GM21526 (cell line): ENCODE data around the gene EEF1A1.
A peak's percentile ranks its signal among the peaks of the same experiment; 100 is the strongest.
"Not testable (repeated sequence)": the region's sequence is repeated elsewhere in the genome, so short reads cannot be mapped to it uniquely, and the experiment has no call there.

Experiments
- ATAC-seq: cut with Tn5 transposase; IDR thresholded peaks from one replicate; pipeline ENCODE4 v1.9.1; 2021; ENCODE audit warnings: moderate library complexity; ENCODE audit not compliant: unreplicated experiment, low FRiP score

Gene EEF1A1

DNA sequence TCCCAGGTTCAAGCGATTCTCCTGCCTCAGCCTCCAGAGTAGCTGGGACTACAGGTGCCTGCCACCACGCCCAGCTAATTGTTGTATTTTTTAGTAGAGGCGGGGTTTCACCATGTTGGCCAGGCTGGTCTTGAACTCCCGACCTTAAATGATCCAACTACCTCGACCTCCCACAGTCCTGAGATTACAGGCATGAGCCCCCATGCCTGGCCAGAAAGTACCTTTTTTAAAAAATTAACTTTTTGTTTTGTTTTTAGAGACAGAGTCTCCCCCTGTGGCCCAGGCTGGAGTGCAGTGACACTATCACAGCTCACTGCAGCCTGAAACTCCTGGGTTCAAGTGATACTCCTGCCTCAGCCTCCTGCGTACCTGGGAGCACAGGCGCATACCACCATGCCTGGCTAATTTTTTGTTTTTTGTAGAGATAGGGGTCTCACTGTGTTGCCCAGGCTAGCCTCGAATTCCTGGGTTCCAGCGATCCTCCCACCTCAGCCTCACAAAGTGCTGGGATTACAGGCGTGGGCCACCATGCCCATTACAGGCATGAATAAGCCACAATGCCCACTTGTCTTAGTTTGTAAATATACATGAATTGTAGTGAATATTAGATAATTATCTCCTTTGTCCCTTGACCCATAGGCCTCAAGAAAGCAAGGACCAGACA lies 17.4 kb upstream of the EEF1A1 start:
- no peak for ATAC-seq

DNA sequence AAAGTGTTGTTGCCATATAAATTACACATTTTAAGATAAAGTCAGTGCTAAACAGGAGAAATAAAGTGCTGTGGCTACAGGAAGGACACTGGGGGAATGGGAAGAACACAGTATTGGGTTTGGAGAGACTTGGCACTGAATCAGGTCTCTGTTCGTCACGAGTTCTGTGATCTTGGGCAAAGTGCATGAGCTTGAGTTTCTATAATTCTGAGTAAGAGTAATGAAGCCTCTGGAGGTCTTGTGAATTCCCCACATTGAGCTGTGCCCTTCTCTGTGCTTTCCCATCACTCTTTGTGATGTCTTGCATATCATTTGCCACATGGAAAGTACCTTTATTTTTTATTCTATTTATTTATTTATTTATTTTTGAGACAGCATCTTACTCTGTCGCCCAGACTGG lies 16.8 kb upstream of the EEF1A1 start:
- no peak for ATAC-seq

- ATAC-seq: no peak
Measured at GRCh38 chr6:73534628-73535027, 13.8 kb upstream of the EEF1A1 start.

GRCh38 chr6:73532293-73532692 lies 11.5 kb upstream of the EEF1A1 start:
- no peak for ATAC-seq

DNA sequence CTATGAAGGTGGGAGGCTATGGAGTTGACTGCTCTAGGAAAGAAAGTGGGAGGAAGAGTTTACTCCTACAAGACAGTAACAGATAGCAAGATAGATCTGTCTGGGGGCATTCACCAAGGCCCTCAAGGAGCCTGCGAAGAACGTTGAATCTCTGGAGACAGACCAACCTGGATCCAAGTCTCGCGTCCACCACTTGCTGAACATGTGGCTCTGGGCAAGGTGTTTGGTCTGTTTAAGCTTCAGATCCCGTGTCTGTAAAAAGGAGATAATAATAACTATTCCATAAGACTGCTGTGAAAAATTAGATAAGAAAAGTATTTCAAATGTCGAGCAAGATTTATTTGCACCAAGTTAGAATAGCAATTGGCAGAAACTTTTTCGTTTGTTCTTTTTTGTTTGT lies 8.1 kb upstream of the EEF1A1 start:
- ATAC-seq: no peak

DNA sequence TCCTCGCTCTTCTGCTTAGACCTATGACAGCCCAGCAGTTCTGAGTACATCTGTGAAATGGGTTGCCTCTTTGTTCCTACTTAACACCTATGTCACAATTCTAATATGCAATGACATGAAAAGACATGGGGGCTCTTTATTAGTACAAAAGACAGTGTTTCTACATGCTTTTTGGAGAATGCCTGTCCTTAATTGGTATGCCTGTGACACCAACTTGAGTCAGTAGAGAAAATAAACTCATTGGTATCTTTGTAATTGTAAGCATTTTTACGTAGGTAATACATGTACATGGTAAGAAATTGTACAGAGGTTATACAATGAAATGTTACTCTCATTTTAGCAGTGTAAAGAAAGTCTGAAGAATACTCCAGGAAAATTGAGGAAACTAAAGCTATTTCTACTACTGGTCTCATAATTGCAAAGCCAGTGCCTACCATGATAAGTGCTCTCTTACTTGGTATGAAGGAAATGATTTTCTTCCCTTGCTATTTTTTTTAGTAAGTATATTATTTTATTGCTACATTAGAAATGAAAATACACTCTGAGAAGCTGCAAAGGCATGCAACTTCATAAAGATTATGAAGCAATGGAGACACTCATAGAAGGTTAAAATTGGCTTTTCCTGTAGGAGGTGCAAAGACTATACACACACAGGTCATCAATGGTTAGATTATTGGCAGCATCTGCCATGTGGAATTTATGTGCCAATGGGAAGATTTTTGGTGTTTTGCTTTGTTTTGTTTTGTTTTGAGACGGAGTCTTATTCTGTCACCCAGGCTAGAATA lies 4.9 kb upstream of the EEF1A1 start:
- ATAC-seq: no peak

DNA sequence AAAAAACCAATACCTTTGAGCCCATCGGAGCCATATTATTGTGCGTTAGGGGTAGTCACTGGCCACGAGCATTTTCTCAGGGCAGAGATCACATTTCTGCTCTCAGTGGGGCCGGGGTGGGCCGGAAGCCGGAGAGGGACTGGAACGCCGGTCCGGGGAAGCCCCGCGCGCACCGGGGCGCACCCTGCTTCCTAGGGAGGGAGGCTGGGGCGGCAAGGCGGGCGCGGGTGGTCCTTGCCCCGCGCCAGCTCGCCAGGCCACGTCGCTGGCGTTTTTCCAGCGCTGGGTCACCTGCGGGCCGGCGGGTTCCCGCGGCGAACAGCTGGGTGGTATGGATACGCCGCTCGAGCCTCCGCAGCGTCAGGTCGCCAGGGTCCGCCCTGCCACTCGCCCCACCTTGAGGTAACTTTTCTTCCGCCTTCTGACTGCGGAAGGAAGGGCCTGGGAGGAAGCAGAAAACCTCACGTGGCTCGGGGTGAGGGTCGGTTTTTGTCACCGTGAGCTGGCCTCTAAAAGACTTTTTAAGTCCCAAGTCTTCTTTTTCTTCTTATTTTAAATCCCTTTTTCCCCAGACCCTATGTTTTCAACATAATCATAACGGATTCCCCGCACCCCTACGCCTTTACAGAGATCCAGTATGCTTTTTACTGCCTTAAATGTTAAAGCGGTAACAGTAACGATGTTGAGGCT lies 2.7 kb upstream of the EEF1A1 start:
- ATAC-seq: peak; percentile 52

DNA sequence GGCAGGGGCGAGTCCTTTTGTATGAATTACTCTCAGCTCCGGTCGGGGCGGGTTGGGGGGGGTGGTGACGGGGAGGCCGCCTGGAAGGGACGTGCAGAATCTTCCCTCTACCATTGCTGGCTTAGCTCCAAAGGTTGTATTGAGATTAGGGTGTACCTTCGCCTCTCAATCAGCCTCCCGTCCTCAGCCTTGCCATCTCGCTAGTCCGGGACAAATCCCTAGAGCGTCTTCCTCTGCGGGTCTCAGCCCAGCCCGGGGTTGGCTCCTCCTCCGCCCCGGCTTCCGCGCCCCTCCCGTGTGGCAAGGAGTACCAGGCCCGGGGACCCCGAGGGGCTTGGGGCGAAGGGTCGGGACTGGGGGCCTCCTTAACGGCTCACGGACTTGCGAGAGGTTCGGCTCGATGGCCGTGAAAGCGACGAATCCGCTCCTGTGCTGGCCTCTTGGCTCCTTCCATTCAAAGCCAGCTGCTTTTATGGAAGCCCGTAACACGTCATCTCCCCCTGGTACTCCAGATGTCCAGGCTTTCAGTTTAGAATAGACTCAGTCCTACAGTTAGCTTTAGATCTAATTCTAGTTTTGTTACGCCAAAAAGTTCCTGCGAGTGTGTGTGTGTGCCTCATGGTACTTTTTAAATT lies 636 bp upstream of the EEF1A1 start:
- peak; percentile 22 for ATAC-seq

- ATAC-seq: no peak
Measured at GRCh38 chr6:73519926-73520687, 725 bp downstream of the EEF1A1 start.

GRCh38 chr6:73518982-73519881 lies 1.6 kb downstream of the EEF1A1 start:
- not testable (repeated sequence) for ATAC-seq

GRCh38 chr6:73518100-73518981 lies 2.5 kb downstream of the EEF1A1 start:
- ATAC-seq: not testable (repeated sequence)

DNA sequence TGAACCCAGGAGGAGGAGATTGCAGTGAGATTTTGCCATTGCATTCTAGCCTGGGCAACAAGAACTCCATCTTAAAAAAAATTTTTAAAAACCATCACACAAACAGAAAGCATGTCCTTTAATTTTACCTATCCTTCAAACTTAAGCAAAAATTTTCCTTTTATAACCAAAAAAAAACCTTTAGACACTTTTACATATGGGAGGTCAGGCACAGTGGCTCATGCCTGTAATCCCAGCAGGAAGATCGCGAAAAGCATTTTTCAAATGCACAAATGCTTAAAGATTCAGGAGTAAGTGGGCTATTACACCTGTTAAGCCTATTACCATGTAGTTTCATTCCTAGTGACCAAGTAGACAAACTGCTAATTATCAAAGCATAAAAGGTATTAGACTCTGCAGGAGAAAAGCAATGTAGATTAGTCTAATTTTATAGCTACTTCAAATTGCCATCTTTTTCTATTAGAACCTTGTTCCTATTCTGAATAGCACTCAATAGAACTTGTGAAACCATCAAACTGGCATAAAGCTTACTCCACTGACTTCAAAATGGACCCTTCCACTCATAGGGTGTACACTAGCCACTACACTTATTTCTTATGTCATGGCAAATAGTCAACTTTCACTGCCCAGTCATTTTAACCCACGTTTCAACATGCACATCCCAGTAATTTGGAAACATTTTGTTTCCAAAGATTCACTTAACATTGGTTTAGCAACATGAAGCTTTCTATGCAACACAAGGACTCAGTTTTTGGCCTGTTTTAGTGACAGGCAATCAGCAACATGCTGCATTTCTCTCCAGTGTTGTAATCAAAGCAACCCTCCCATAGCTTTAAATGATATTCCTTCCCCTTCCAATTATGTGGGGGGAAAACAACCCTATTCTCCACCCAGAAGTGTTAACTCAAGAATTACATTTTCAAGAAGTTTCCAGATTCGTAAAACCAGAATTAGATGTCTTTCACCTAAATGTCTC lies 4.0 kb downstream of the EEF1A1 start:
- no peak for ATAC-seq

DNA sequence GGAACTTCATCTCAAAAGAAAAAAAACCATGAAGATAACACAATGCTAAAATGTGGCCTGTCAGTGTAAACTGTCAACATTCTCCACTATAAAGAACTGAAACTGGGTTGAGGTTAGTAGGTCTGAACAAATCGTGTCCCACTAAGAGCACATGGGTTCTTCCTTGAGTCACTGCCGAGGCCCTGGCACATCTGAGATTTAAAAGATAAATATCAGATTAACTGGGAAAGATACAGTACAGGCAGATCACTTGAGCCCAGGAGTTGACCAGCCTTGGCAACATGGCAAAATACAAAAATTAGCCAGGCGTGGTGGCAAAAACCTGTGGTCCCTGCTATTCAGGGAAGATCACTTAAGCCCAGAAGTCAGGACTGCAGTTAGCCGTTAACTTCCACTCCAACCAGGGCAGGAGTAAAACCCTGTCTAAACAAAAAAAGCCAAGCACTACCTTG lies 5.6 kb downstream of the EEF1A1 start:
- ATAC-seq: peak; percentile 49

DNA sequence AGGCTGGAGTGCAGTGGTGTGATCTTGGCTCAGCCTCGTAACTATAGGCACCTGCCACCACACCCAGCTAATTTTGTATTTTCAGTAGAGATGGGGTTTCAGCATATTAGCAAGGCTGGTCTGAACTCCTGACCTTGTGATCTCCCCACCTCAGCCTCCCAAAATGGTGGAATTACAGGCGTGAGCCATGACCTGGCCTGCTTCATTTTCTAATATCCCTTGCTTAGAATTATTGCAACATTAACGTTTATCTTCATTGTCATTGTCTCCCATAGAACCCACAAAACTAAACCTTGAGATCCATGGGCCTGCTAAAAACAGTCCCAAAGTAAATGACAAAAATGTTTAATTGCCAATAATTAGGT lies 6.1 kb downstream of the EEF1A1 start:
- no peak for ATAC-seq

- no peak for ATAC-seq
Measured at GRCh38 chr6:73513496-73513854, 7.4 kb downstream of the EEF1A1 start.

DNA sequence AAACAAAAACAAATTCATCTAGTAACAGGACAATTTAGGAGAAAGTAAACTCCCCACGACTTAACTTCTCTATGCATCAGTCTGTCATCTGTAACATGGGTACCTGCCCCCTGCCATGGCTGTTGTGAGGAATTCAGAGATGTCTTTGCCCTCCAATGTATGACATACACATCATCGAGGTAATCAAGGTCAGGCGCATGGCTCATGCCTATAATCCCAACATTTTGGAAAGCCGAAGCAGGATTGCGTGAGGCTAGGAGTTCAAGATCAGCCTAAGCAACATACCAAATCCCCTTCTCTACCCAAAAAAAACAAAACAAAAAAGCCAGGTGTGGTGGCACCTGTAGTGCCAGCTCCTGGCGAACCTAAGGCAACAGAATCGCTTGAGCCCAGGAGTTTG lies 9.0 kb downstream of the EEF1A1 start:
- ATAC-seq: no peak

DNA sequence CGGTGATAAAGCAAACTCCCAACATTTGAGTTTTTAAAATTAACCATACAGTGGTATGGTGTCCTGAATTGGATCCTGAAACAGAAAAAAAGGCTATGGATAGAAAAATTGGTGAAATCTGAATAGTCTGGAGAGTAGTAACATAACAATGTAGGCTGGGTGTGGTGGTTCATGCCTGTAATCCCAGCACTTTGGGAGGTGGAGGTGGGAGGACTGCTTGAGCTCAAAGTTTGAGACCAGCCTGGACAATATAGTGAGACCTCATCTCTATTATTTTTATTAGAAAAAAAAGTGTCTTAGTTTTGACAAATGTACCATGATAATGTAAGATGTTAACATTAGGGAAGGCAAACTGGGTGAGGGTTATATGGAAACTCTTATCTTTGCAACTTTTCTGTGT lies 11.0 kb downstream of the EEF1A1 start:
- ATAC-seq: no peak
